Measurements from ENCODE around the gene PPP2R2C. TPM values are rescaled to one million over a fixed set of nuclear protein-coding genes. Genes with fewer than 3 reads are reported as not detected.

The PPP2R2C gene
- polyA plus RNA-seq, 1 of the 3 experiments (the other 2 are of a cell fraction): 0.21 TPM

GRCh38 chr4:6473264-6474052 is 1.0 kb upstream of the PPP2R2C start:
- Histone ChIP-seq H3K4me1 (ENCODE audit: control insufficient read depth in 1 of 2, insufficient read depth in 2 of 2, low read depth in 1 of 2, low read length in 1 of 2) (peaks cover 0 to 7% of the 10 kb centered on the region in 2 experiments; a peak in 1 of 4 replicates), H3F3A (replicated peaks; ENCODE audit: insufficient read depth) (no peaks in the 10 kb centered on the region), H3K27ac (ENCODE audit: low read depth in 2 of 2, low read length in 1 of 2) (no peak overlapping the region), H3K4me3 (ENCODE audit: low read depth in 2 of 2, low read length in 1 of 2) (no peak overlapping the region), H2AFZ (ENCODE audit: low read depth) (no peak overlapping the region), H3K27me3 (ENCODE audit: insufficient read depth) (peaks cover 13% of the 10 kb centered on the region), H4K20me1 (ENCODE audit: insufficient read depth) (no peaks in the 10 kb centered on the region), H3K9ac (no peak overlapping the region), H3K9me2 (no peaks in the 10 kb centered on the region), H3K36me3 (replicated peaks in 1 of 2; ENCODE audit: control insufficient read depth in 1 of 2, insufficient read depth in 2 of 2, low read length in 1 of 2) (no peaks in the 10 kb centered on the region), H3K79me2 (ENCODE audit: insufficient read depth) (no peaks in the 10 kb centered on the region), H3K9me3 (no peaks in the 10 kb centered on the region), H3K4me2 (no peak overlapping the region)
- WGBS (ENCODE audit: low lambda C conversion rate): 42% methylated on average over 8 of the region's 9 CpGs
- no peak for DNase-seq
- POLR2A ChIA-PET: no interaction called here
- TF ChIP-seq GABPA (IDR thresholded peaks at IDR 0.05; ENCODE audit: low read depth) (no peak), IRF3 (IDR thresholded peaks at IDR 0.05; ENCODE audit: low read depth, low read length) (no peak), SIN3A (IDR thresholded peaks at IDR 0.05; ENCODE audit: borderline replicate concordance, low read depth, low read length) (no peak), FOXJ3 (CRISPR knock-in tag; IDR thresholded peaks at IDR 0.05) (no peak), NRF1 (IDR thresholded peaks at IDR 0.05; ENCODE audit: low read depth, low read length) (no peak), FOXM1 (IDR thresholded peaks at IDR 0.05; ENCODE audit: low read depth) (no peak), MEF2A (IDR thresholded peaks at IDR 0.05; ENCODE audit: borderline replicate concordance, low read depth) (no peak), RCOR1 (IDR thresholded peaks at IDR 0.05; ENCODE audit: low read length) (no peak), YY1 (IDR thresholded peaks at IDR 0.05; ENCODE audit: low read depth) (no peak), MXI1 (IDR thresholded peaks at IDR 0.05; ENCODE audit: low read depth, low read length) (no peak), EZH2phosphoT487 (IDR thresholded peaks at IDR 0.05; ENCODE audit: borderline replicate concordance, low read depth) (no peak), TCF12 (IDR thresholded peaks at IDR 0.05) (no peak), RAD21 (IDR thresholded peaks at IDR 0.05; ENCODE audit: low read length) (no peak), GATA2 (CRISPR knock-in tag; IDR thresholded peaks at IDR 0.05) (no peak)
- TF ChIP-seq, protein P1, sequence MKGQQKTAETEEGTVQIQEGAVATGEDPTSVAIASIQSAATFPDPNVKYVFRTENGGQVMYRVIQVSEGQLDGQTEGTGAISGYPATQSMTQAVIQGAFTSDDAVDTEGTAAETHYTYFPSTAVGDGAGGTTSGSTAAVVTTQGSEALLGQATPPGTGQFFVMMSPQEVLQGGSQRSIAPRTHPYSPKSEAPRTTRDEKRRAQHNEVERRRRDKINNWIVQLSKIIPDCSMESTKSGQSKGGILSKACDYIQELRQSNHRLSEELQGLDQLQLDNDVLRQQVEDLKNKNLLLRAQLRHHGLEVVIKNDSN (IDR thresholded peaks at IDR 0.05; ENCODE audit: borderline replicate concordance, low read depth): no peak
- TF ChIP-seq, protein P2, sequence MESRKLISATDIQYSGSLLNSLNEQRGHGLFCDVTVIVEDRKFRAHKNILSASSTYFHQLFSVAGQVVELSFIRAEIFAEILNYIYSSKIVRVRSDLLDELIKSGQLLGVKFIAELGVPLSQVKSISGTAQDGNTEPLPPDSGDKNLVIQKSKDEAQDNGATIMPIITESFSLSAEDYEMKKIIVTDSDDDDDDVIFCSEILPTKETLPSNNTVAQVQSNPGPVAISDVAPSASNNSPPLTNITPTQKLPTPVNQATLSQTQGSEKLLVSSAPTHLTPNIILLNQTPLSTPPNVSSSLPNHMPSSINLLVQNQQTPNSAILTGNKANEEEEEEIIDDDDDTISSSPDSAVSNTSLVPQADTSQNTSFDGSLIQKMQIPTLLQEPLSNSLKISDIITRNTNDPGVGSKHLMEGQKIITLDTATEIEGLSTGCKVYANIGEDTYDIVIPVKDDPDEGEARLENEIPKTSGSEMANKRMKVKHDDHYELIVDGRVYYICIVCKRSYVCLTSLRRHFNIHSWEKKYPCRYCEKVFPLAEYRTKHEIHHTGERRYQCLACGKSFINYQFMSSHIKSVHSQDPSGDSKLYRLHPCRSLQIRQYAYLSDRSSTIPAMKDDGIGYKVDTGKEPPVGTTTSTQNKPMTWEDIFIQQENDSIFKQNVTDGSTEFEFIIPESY (IDR thresholded peaks at IDR 0.05; ENCODE audit: borderline replicate concordance, low read depth): no peak
- TF ChIP-seq, protein P3, sequence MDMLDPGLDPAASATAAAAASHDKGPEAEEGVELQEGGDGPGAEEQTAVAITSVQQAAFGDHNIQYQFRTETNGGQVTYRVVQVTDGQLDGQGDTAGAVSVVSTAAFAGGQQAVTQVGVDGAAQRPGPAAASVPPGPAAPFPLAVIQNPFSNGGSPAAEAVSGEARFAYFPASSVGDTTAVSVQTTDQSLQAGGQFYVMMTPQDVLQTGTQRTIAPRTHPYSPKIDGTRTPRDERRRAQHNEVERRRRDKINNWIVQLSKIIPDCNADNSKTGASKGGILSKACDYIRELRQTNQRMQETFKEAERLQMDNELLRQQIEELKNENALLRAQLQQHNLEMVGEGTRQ (IDR thresholded peaks at IDR 0.05; ENCODE audit: borderline replicate concordance, low read depth, low read length): no peak
- CTCF ChIA-PET: interaction anchor here (0.6 to 4.7 kb wide), 18 partner anchors 11 to 222 kb away, joined by 3 to 59 read pairs (median 4); no protein-coding TSS in a partner anchor

All from SK-N-SH (cell line).